ENCODE measurements around the gene HEPACAM.

- TF ChIP-seq, protein P1, sequence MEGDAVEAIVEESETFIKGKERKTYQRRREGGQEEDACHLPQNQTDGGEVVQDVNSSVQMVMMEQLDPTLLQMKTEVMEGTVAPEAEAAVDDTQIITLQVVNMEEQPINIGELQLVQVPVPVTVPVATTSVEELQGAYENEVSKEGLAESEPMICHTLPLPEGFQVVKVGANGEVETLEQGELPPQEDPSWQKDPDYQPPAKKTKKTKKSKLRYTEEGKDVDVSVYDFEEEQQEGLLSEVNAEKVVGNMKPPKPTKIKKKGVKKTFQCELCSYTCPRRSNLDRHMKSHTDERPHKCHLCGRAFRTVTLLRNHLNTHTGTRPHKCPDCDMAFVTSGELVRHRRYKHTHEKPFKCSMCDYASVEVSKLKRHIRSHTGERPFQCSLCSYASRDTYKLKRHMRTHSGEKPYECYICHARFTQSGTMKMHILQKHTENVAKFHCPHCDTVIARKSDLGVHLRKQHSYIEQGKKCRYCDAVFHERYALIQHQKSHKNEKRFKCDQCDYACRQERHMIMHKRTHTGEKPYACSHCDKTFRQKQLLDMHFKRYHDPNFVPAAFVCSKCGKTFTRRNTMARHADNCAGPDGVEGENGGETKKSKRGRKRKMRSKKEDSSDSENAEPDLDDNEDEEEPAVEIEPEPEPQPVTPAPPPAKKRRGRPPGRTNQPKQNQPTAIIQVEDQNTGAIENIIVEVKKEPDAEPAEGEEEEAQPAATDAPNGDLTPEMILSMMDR (IDR thresholded peaks at IDR 0.05): no peak
- TF ChIP-seq POLR2A (IDR thresholded peaks at IDR 0.05): no peak
Observed at GRCh38 chr11:124900464-124900863, 35.4 kb downstream of the HEPACAM start.
